Tibial nerve (tissue), 3 donors: ENCODE results near the gene RITA1.
"Not testable (repeated sequence)": the region's sequence is repeated elsewhere in the genome, so short reads cannot be mapped to it uniquely, and the experiment has no call there.

Experiments used
- CTCF ChIP-seq, 5 experiments: fragments of 200-600 bp in 3 of 5; fragments of 450-650 bp in 2 of 5; sonication (generic) in 3 of 5; IDR thresholded peaks; one replicate each; pipeline ENCODE4 v1.5.1; 2016 to 2019; ENCODE audit warnings: antibody characterized with exemption in 5 of 5, mild to moderate bottlenecking in 3 of 5, moderate library complexity in 2 of 5
- POLR2A ChIP-seq, 2 donors: fragments of 450-650 bp; IDR thresholded peaks; one replicate each; pipeline ENCODE4 v1.6.1; 2017; ENCODE audit warnings: antibody characterized with exemption in 2 of 2, mild to moderate bottlenecking in 2 of 2, moderate library complexity in 2 of 2

DNA sequence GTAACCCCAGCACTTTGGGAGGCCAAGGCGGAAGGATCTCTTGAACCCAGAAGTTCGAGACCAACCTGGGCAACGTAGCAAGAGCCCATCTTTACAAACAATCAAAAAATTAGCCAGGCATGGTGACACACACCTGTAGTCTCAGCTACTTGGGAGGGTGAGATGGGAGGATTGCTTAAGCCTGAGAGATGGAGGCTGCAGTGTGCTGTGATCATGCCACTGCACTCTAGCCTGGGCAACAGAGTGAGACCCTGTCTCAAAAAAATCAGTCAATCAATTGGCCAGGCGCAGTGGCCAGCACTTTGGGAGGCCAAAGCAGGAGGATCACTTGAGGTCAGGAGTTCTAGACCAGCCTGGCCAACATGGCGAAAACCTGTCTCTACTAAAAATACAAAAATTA lies 21.3 kb downstream of the RITA1 start:
- not testable (repeated sequence) for TF ChIP-seq CTCF, POLR2A (IDR thresholded peaks at IDR 0.05)
